GM21786 (cell line): ENCODE data around the gene HECA.
A peak's percentile ranks its signal among the peaks of the same experiment; 100 is the strongest.
"Not testable (repeated sequence)": the region's sequence is repeated elsewhere in the genome, so short reads cannot be mapped to it uniquely, and the experiment has no call there.

Experiments
- ATAC-seq: cut with Tn5 transposase; IDR thresholded peaks from one replicate; pipeline ENCODE4 v1.9.1; 2021; ENCODE audit not compliant: unreplicated experiment

The HECA gene, protein sequence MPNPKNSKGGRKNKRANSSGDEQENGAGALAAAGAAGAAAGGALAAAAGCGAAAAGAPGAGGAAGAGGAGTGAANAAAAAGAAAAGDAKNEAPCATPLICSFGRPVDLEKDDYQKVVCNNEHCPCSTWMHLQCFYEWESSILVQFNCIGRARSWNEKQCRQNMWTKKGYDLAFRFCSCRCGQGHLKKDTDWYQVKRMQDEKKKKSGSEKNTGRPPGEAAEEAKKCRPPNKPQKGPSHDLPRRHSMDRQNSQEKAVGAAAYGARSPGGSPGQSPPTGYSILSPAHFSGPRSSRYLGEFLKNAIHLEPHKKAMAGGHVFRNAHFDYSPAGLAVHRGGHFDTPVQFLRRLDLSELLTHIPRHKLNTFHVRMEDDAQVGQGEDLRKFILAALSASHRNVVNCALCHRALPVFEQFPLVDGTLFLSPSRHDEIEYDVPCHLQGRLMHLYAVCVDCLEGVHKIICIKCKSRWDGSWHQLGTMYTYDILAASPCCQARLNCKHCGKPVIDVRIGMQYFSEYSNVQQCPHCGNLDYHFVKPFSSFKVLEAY

DNA sequence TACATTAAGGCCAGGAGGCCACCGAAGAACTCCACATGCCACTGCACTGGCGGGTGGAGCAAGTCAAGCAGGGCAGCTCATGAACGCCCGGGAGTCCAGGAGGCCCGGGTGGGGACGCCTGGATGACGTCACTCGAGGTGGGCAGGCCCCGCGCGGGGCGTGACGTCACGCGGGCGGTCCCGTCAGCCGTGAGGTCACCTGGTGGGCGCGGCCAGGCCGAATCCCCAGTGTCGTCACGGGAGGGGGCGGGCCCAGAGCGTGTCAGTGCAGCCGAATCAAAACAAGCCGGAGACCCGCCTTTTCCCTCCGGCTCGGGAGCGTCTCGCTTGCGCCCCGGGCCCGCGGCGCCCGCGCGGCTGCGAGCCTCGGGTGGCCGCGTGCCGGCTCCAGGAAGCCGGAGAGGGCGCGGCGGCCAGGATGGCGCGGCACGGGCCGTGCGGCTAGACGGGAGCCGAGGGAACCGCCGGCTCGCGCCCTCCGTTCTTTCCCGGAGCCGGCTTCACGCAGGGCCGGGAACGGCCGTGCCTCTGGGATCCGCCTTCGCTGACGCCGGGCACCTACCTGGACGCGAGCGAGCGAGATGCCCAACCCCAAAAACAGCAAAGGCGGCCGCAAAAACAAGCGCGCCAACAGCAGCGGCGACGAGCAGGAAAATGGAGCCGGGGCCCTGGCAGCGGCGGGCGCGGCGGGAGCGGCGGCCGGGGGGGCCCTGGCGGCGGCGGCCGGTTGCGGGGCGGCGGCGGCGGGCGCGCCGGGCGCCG lies at the start of gene HECA:
TSS of gene HECA (plus strand) at position 264 of the 761 bp plus-strand sequence. CDS start at position 581, 317 bp downstream.
- ATAC-seq: peak; percentile 83

DNA sequence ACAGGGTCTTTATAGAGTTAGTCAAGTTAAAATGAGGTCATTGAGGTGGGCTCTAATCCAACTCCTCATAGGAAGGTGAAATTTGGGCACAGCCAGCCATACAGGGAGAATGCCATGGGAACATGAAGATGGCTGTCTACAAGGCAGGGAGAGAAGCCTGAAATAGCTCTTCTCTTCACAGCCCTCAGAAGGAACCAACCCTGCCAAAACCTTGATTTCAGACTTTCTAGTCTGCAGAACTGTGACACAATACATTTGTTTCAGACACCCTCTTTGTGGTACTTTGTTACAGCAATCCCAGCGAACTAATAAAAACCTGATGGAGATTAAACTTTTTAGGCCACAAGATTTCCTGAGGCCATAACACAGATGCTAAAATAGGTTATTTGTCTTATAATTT lies 43.1 kb upstream of the HECA start:
- ATAC-seq: no peak

DNA sequence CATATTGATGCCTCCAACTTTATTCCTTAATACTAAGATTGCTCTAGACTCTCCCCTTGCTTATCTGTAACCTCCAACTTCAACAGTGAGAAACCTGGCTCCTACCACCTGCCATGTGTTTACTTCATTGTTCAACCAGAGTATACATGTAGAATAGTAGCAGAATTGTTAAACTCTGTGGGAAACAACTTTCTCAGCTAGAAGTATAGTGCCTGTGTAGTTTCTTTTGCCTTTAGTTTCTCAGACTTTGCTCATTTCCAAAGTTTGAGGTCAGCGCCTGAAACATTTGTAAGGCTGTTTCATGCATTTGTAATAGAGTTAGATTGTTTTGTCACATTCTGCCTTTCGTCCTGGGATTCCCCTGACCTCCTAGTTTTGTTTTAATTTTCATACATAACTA lies 34.9 kb upstream of the HECA start:
- ATAC-seq: peak; percentile 94

DNA sequence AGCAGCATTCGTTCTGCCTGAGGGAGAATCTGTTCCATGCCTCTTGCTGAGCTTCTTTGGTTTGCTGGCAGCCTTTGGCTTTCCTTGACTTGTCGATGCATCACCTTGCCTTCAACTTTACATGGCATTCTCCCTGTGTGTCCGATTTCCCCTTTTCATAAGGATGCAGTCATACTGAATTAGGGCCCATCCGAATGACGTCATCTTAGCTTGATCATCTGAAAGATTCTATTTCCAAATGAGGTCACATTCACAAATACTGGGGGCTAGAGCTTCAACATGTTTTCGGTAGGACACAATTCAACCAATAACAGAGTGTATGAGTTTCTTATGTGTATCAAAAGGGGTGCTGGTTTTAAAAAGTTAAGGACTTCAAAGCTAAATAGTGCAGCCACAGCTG lies 27.8 kb upstream of the HECA start:
- ATAC-seq: no peak

DNA sequence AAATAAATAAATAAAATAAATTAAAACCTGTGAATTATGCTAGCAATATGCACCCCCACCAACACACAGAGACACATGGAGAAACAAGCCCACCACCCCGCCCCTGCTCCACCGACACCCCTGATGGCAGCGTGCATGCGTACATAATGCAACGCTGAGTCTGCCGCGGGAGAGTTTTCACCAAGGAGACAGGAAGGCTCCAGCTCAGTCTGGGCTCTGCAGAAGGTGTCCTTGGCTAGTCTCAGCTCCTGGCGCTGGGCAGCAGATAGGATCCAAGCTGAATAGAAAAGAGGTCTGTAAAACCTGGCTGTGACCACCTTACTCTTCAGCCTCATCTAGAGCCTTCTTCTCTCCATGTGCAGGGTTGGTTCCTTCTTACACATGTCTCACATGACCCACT lies 26.5 kb upstream of the HECA start:
- no peak for ATAC-seq

DNA sequence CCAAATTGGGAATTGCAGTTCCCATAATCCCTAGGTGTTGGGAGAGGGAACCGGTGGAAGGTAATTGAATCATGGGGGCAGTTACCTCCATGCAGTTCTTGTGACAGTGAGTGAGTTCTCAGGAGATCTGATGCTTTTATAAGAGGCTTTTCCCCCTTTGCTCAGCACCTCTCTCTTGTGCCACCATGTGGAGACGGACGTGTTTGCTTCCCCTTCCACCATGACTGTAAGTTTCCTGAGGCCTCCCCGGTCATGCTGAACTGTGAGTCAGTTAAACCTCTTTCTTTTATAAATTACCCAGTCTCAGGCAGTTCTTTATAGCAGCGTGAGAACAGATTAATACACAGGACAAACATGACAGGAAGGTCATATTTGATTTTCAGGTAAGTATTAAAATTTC lies 25.3 kb upstream of the HECA start:
- ATAC-seq: no peak

DNA sequence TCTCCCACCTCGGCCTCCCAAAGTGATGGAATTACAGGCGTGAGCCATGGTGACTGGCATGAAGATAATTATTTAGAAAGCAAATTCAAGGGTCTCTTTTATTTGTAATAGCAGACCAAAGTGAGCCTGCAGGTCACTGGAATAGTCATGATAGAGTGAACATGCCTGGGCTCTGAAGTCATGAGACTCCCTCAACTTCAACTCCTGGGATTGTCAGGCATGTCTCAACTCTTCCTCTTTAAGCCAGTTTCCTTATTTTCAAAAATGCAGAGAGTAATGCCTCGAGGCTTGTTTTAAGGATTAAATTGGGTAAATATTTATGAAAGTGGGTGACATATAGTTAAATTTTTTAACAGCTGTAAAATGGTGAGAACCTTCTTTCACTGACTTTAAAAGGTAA lies 22.7 kb upstream of the HECA start:
- no peak for ATAC-seq

DNA sequence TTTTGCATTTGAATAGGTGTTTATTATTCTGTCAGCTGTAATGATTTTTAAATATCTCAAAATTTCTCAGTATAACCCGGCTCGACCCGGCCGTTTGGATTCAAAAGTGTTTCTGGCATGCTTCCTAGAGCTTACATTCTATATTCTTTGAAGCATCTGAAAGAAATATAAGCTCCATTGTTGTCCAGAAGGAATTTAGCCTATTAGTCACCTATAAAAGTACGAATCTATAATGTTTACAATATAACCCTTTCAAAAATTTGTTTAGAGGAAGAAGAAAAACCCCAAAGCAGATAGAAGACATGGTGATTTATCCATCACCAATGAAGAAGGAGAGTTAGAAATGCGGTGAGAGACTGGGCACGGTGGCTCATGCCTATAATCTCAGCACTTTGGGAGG lies 22.3 kb upstream of the HECA start:
- no peak for ATAC-seq

DNA sequence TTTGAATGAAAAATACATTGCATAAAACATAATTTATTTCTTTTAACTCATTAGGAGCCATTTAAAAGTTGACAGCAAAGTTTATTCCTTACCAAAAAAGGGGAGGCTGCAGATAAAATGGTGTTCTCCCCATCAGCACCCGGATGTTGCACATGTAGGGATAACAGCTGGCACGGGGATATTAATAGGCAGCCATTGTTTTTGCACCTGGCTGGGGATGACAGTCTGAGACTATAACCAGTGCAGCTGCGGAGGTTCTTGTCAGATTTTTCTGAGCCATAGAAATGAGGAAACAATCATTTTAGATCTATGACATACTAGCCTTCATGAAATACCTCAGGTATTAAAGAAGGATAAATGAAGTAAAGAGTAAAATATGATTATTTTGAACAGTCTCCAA lies 20.1 kb upstream of the HECA start:
- ATAC-seq: no peak

DNA sequence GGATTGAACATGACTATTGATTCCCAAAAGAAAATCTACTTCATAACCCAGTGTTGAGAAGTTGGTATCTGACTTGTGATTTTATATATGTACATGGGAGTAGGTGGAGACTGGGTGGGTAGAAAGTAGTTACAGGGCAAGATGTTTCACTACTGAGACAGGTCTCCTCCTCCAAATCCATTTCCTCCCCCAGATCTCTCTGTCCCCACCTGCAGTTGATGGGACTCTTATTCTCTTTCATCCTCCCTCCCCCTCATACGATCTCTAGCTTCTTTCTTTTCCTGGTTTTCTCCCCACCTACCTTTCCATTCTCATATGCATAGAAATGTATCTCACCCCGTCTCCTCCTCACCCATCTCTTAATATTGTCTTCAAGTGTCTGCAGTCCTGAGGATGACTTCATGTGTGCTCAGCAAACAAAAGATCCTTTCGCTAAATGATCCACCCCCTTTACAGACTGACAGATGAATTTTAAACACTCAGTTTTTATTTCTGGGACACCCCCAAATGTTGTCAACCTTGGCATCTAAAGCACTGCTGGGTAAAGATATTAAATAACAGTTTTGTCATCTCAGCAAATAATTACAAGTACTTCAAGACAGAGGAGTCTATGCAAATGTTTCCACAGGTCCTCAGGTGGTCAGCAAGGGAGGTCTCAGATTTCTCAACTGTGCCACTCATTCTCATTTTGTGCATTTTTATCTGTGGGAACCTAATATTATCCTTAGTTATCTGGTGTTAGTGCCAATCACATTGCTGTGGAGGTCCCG lies 18.7 kb upstream of the HECA start:
- no peak for ATAC-seq

DNA sequence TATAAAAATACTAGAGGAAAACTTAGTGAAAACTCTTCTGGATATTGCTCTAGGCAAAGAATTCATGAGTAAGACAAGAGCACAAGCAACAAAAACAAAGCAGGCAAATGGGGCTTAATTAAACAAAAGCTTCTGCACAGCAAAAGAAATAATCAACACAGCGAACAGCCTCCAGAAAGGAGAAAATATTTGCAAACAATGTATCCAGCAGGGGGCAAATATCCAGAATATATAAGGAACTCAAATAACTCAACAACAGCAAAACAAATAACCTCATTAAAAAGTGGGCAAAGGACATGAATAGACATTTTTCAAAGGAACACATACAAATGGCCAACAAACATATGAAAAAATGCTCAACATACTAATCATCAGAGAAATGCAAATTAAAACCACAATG lies 17.1 kb upstream of the HECA start:
- ATAC-seq: no peak

DNA sequence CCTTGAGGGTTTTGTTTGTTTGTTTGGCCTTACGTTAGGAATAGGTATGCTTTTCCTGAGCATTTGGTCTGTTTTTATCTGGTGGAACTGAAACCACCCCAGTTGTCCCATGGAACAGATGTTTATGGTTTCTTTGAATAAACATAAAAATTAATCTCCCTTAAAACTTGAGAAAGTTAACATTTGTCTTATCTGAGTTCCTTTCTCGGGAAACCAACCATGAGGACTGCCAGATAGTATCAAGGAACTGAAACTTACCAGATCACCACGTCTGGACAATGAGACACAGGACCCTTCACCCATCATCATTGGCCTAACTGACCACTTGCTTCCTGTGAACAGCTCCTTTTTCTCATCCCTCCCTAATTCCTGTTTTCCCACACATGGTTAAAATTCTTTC lies 15.3 kb upstream of the HECA start:
- ATAC-seq: no peak

DNA sequence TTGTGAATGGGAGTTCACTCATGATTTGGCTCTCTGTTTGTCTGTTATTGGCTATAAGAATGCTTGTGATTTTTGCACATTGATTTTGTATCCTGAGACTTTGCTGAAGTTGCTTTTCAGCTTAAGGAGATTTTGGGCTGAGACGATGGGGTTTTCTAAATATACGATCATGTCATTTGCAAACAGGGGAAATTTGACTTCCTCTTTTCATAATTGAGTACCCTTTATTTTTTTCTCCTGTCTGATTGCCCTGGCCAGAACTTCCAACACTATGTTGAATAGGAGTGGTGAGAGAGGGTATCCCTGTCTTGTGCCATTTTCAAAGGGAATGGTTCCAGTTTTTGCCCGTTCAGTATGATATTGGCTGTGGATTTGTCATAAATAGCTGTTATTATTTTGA lies 12.1 kb upstream of the HECA start:
- ATAC-seq: not testable (repeated sequence)

DNA sequence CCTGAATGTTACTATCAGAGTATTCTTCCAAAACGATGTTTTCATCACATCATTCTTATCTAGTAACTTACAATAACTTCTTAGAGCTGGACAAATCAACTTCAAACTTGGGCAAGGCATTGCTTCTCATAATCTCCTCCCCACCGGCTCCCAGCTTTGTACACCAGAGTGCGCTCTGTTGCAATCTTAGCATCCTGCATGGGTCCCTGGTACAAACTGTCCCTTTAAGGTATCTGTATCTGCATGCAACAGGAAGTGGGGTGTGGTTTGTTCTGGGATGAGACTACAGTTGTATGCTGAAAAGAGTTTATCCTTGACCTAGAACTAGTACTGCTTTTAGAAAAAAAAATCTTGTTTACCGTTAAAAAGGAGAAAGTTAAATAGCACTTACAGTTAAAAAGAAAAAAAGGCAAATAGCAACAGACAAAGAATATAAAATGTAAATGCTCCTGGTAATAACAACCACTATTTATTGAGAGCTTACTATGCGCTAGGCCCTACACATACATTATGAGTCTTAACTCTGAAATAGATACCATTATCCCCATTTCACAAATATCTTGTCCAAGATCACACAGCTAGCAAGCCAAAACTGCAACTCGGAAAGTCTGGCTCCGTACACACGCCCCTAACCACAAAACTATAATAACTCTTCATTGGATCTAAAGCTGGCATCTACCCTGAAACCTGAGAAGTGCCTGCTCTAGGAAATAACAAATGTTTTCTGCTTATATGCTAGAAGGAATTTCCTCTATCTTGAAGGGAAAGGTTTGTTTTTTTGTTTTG lies 9.8 kb upstream of the HECA start:
- ATAC-seq: peak; percentile 100

DNA sequence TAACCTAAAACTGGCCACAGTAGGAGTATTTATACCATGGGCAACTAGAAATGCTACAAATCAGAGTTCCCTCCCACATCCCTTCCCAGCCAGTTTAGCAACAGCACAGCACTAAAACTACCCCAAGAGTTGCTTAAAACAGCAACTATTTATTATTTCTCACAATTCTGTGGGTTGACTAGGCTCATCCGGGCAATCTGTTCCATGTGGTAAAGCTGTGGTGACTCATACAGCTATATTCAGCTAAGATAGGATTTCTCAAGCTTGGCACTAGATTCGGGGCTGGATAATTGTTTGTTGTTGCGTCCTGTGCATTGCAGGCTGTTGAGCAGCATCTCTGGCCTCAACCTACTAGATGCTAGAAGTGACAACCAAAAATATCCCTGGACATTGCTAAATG lies 8.6 kb upstream of the HECA start:
- ATAC-seq: no peak

DNA sequence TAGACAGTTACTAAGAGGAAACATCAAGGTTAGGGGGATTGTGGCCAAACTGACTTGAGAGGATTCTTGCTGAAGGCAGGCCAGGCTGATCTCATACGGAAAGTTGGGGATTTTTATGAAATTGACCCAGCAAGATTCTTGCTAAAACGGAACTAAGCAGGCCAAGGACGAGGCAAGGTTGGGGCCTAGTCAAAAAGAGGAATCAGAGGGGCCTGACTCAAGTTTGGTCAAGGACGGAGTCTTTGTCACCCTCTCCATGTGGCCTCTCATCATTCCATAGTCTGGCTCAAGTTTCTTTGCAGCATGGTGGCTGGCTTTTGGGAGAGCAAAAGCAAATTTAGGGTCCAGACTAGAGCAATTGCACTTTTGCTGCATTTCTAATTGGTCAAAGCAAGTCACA lies 7.9 kb upstream of the HECA start:
- no peak for ATAC-seq

DNA sequence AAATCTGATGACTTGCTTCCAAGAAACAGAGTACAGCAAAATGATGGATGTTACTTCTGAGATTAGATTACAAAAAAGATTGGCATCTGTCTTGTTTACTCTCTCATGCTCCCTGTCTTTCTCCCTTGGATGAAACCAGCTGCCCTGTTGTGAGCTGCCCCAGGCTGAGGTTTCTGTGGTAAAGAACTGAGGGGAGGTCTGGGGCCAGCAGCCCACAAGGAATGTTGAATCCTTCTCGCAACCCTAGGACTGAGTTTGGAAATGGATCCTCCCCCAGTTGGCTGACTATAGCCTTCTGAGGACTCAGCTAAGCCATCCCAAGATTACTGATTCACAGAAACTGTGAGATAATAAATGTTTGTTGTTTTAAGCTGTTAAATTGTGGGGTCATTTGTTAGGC lies 5.6 kb upstream of the HECA start:
- no peak for ATAC-seq

DNA sequence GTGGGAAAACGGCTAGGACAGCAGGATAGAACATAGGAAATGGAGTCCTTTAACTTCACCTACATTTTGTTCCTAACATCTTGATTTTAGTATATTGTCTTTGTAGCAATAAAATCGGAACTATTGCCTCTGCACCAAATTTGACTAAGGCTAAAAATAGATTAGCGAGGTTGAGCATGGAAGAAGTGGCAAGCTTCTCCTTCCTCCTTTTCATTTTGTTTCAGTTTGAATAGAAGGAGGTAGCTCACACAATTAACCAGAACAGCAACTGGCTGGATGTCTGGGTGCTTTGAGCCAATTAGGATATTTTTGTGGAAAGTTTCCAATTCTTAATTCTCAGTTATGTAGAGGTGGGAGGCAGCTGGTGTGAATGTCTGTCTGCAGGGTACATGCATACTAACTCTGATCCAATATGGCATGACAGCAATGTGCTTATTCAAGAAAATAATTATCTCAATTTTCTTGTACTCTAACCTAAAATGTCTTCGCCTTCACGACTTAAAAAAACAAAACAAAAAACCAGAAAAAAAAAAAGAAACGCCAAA lies 3.1 kb upstream of the HECA start:
- ATAC-seq: no peak

DNA sequence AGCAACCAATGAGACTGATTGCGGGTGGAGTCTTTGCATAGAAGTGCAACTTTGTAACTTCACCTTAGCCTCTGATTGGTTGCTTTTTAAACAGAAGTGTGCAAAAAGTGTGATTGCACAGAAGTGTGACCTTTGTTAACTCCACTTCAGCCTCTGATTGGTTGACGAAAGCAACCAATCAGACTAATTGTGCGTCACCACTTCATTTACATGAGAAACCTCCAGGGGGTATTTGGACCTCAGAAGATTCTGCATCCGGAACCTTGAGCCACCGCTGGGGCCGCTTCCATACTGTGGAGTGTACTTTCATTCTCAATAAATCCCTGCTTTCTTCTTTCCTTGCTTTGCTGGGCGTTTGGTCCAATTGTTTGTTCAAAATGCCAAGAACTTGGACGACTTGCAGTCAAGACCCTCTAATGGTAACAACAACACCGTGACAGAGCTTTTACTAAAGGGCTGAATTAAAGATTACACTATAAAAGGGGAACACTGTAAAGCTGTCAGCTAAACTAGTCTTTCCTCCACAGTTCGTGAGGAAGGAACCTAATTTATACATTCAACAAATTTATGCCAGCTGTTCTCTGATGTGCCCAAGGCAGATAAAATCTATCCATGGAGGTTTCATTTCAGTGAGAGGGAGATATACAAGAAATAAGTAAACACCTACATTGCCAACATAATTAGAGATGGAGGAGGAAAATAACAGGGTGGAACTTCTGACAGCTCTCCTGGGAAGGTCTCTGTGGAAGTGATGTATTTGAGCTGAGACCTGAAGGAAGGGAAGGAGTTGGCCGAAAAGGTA lies 1.4 kb upstream of the HECA start:
- ATAC-seq: no peak

DNA sequence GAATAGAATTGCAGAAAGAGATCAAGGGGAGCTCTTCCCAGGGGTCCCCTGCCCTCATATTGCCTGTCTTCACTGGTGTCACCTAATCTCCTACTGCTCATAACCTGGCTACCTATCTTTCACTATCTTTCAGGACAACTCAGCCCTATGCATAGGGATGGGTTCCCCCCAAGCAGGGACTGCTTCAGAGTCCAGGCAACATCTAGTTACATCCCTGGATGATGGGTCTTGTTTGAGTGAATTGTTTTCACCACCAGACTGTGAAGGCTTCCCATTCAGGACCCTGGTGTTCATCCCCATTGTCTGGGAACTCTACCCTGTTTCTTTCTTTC lies 850 bp upstream of the HECA start:
- no peak for ATAC-seq
